ENCODE results near the gene STT3B. TPM values are rescaled to one million over a fixed set of nuclear protein-coding genes. Genes with fewer than 3 reads are reported as not detected.

Gene STT3B
- polyA plus RNA-seq, 1 donor (not counting 4 experiments of a cell fraction or from before 2014, with no cell fraction given) = 129 TPM

DNA sequence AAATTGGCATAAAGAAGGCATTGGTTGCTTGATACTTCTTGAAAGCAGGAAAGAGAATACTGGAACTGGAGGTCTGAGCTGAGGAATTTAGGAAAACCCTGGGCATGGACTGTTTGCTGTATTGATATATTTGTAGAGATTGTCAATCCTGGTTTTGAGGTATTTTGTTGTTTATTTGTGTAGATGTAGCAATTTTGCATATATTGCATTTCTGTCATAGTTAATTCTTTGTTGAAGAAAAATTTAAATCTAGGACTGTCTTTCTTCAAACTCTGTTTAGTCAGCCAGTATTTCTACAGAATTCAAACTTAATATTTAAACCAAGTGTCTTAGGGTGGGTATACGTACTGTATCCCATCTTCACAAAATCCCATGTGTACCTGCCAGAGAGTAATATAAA, 9.5 kb downstream of the STT3B start:
- Histone ChIP-seq H3K4me1 (ENCODE audit: control insufficient read depth, extremely low read depth, insufficient read depth, low read length) (peaks cover 20% of the 10 kb centered on the region), H3K9me1 (ENCODE audit: control insufficient read depth, extremely low read depth, insufficient read depth, low read length) (no peaks in the 10 kb centered on the region), H2AFZ (ENCODE audit: control insufficient read depth, low read length) (no peak overlapping the region), H3K36me3 (ENCODE audit: control insufficient read depth in 2 of 2, extremely low read depth in 1 of 2, insufficient read depth in 2 of 2, low read length in 2 of 2) (no peaks in the 10 kb centered on the region), H3K9me3 (ENCODE audit: control insufficient read depth, low read depth, low read length) (no peaks in the 10 kb centered on the region), H4K20me1 (ENCODE audit: control insufficient read depth, extremely low read depth, insufficient read depth, low read length) (no peaks in the 10 kb centered on the region), H3K4me3 (ENCODE audit: control insufficient read depth in 2 of 3, extremely low read depth in 1 of 3, insufficient read depth in 2 of 3, low read depth in 1 of 3, low read length in 3 of 3) (no peak overlapping the region), H3K27me3 (ENCODE audit: control insufficient read depth, extremely low read depth, insufficient read depth, low read length) (no peaks in the 10 kb centered on the region), H3K9ac (ENCODE audit: control insufficient read depth, extremely low read depth, insufficient read depth, low read length) (no peak overlapping the region), H3K4me2 (ENCODE audit: control insufficient read depth, extremely low read depth, insufficient read depth, low read depth, low read length) (no peak overlapping the region), H3K27ac (ENCODE audit: control insufficient read depth, insufficient read depth, low read length) (no peak overlapping the region), H3K79me2 (ENCODE audit: control insufficient read depth, insufficient read depth, low read length) (peaks cover 97% of the 10 kb centered on the region)
- dilution Hi-C loops (cut with MboI; ENCODE audit: extremely low pct_ligation_motif_present, low sequenced_read_pairs) = no loop called here
- no peak for TF ChIP-seq EZH2 (IDR thresholded peaks at IDR 0.05; ENCODE audit: low read length)
- TF ChIP-seq, protein P1, sequence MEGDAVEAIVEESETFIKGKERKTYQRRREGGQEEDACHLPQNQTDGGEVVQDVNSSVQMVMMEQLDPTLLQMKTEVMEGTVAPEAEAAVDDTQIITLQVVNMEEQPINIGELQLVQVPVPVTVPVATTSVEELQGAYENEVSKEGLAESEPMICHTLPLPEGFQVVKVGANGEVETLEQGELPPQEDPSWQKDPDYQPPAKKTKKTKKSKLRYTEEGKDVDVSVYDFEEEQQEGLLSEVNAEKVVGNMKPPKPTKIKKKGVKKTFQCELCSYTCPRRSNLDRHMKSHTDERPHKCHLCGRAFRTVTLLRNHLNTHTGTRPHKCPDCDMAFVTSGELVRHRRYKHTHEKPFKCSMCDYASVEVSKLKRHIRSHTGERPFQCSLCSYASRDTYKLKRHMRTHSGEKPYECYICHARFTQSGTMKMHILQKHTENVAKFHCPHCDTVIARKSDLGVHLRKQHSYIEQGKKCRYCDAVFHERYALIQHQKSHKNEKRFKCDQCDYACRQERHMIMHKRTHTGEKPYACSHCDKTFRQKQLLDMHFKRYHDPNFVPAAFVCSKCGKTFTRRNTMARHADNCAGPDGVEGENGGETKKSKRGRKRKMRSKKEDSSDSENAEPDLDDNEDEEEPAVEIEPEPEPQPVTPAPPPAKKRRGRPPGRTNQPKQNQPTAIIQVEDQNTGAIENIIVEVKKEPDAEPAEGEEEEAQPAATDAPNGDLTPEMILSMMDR (optimal IDR thresholded peaks at IDR 0.05 in 1 of 3, IDR thresholded peaks at IDR 0.05 in 1 of 3, conservative IDR thresholded peaks at IDR 0.05 in 1 of 3; ENCODE audit: extremely low read depth in 1 of 3, insufficient read depth in 2 of 3, low read length in 3 of 3) = no peak
- DNase-seq (ENCODE audit: low read depth, low spot score) (no peak), FAIRE-seq (no peak)

DNA sequence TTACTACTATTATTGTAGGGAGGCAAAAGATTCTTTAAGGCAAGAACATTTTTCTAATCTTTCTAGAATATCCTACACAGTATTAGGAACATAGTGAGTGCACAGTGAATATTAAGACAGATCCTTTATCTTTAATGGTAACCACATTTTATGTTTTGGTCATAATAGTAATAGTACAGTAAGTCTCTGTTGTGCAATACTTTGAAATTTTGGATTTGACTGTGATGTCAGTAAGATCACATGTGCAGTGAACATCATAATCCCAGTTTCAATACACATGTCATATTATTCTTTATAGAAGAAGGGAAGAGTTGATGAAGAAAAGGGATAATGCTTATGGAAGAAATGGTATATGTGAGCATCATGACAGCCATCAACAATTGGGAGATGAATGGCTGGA, 10.7 kb downstream of the STT3B start:
- no peaks in the 10 kb centered on the region for H4K20me1 ChIP-seq (ENCODE audit: control insufficient read depth, extremely low read depth, insufficient read depth, low read length)
- no peak for DNase-seq (ENCODE audit: low read depth, low spot score)
- no peak overlapping the region for H3K4me2 ChIP-seq (ENCODE audit: control insufficient read depth, extremely low read depth, insufficient read depth, low read depth, low read length)
- FAIRE-seq = no peak
- no peak for TF ChIP-seq EZH2 (IDR thresholded peaks at IDR 0.05; ENCODE audit: low read length)
- TF ChIP-seq, protein P1 (optimal IDR thresholded peaks at IDR 0.05 in 1 of 3, IDR thresholded peaks at IDR 0.05 in 1 of 3, conservative IDR thresholded peaks at IDR 0.05 in 1 of 3; ENCODE audit: extremely low read depth in 1 of 3, insufficient read depth in 2 of 3, low read length in 3 of 3) = no peak
- no peaks in the 10 kb centered on the region for H3K9me1 ChIP-seq (ENCODE audit: control insufficient read depth, extremely low read depth, insufficient read depth, low read length)
- no peak overlapping the region for H3K9ac ChIP-seq (ENCODE audit: control insufficient read depth, extremely low read depth, insufficient read depth, low read length)
- peaks cover 92% of the 10 kb centered on the region for H3K79me2 ChIP-seq (ENCODE audit: control insufficient read depth, insufficient read depth, low read length)
- no peak overlapping the region for H2AFZ ChIP-seq (ENCODE audit: control insufficient read depth, low read length)
- dilution Hi-C loops (cut with MboI; ENCODE audit: extremely low pct_ligation_motif_present, low sequenced_read_pairs) = no loop called here
- peaks cover 26% of the 10 kb centered on the region for H3K4me1 ChIP-seq (ENCODE audit: control insufficient read depth, extremely low read depth, insufficient read depth, low read length)
- no peak overlapping the region for H3K4me3 ChIP-seq (ENCODE audit: control insufficient read depth in 2 of 3, extremely low read depth in 1 of 3, insufficient read depth in 2 of 3, low read depth in 1 of 3, low read length in 3 of 3)
- peak overlapping the region; percentile 61 for H3K27ac ChIP-seq (ENCODE audit: control insufficient read depth, insufficient read depth, low read length)
- H3K36me3 ChIP-seq (ENCODE audit: control insufficient read depth in 2 of 2, extremely low read depth in 1 of 2, insufficient read depth in 2 of 2, low read length in 2 of 2) = no peaks in the 10 kb centered on the region
- H3K27me3 ChIP-seq (ENCODE audit: control insufficient read depth, extremely low read depth, insufficient read depth, low read length) = no peaks in the 10 kb centered on the region
- no peaks in the 10 kb centered on the region for H3K9me3 ChIP-seq (ENCODE audit: control insufficient read depth, low read depth, low read length)

Data from keratinocyte (primary cell).